HG03108 (cell line): Measurements from ENCODE around the gene CCDC60.

Experiments used
- ATAC-seq: cut with Tn5 transposase; IDR thresholded peaks from one replicate; pipeline ENCODE4 v1.9.1; 2021; ENCODE audit warnings: moderate library complexity; ENCODE audit not compliant: unreplicated experiment

CCDC60 gene

DNA sequence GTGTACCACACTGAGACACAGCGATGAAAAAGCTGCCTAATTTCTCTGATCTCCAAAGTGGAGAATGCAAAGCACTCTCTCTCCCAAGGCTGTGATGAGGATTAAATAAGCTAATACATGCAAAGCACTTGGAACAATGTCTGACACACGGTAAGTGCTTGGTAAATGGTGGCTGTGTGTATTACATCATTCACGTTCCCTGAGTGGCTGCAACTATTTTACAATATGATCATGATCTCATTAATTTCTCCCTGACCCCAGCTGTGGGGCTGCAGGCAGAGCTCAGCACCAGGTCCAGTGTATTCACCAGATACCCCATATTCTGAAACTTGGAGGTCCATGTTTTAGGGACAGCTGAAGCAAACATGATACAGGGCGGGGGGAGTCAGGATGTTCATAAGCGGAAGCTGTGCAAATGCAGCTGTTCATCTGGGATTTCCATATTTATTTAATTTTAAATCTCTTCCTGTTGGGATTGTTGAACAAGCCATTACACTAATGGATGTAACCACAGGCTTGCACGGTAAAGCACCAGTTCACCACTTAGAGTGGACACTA lies 106.4 kb downstream of the CCDC60 start:
- ATAC-seq = no peak

GRCh38 chr12:119444462-119445044 lies 110.0 kb downstream of the CCDC60 start:
- ATAC-seq = no peak

GRCh38 chr12:119446459-119446858 lies 111.9 kb downstream of the CCDC60 start:
- no peak for ATAC-seq

- ATAC-seq = no peak
Measured at GRCh38 chr12:119447126-119447525, 112.6 kb downstream of the CCDC60 start.

- no peak for ATAC-seq
Measured at GRCh38 chr12:119447618-119448017, 113.1 kb downstream of the CCDC60 start.

DNA sequence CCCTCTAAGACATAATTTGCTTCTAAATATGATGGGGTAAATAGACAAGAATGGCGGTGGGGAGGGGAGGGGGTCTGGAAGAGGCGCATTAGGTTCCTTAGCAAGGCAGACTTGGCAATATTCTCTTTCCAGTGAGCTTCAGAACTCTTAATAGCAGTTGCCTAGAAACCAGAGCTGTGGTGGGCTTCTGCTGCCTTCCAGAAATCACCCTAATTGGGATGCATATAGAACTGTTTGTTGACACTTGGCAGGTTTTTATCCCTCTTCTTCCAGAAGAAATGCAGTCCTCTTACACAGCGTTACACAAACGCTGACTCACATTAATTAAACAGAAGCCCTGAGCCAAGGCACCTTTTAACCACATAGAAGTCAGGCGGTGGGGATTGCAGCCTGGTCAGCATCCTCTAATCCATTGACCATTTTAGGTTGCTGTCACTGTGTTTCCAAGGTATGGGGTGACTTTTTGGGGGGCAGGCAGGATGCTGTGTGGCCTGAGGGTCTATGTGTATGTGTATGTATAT lies 114.1 kb downstream of the CCDC60 start:
- no peak for ATAC-seq

DNA sequence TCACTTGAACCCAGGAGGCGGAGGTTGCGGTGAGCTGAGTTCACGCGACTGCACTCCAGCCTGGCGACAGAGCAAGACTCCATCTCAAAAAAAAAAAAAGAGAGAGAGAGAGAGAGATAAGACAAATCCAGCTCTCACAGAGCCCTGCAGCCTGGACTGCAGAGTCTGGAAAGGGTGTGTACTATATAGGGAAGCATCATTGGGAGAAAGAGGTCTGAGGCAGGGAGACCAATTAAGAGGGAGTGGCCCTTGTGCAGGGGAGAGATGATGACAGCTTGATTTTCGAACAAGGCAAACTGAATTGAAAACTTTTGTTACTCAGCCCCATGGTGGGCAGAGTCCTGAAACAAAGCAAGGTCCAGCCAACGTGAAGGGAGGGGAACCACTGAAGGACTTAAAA lies 116.2 kb downstream of the CCDC60 start:
- no peak for ATAC-seq

GRCh38 chr12:119456824-119457223 lies 122.3 kb downstream of the CCDC60 start:
- no peak for ATAC-seq

- ATAC-seq = no peak
Measured at GRCh38 chr12:119457271-119457670, 122.7 kb downstream of the CCDC60 start.

GRCh38 chr12:119459481-119459880 lies 125.0 kb downstream of the CCDC60 start:
- no peak for ATAC-seq

DNA sequence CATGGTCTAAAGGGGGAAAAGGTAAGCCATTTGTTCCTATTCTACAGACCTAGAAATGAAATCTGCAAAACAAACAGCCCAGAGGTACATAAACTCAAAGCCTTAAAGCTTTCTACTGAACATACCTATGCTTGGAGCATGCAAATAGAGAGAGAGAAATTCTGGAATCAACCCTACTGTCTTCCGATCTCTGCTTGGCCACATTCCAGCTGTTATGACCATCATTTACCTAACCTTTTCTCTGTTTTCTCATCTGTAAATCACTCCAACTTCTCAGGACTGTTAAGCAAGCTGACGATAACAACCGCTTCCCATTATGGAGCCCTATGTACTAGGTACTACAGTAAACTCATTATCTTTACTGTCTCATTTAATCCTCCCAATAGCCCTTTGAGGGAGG lies 126.3 kb downstream of the CCDC60 start:
- ATAC-seq = no peak

GRCh38 chr12:119461636-119462214 lies 127.2 kb downstream of the CCDC60 start:
- ATAC-seq = no peak

- no peak for ATAC-seq
Measured at GRCh38 chr12:119463211-119463926, 128.8 kb downstream of the CCDC60 start.

DNA sequence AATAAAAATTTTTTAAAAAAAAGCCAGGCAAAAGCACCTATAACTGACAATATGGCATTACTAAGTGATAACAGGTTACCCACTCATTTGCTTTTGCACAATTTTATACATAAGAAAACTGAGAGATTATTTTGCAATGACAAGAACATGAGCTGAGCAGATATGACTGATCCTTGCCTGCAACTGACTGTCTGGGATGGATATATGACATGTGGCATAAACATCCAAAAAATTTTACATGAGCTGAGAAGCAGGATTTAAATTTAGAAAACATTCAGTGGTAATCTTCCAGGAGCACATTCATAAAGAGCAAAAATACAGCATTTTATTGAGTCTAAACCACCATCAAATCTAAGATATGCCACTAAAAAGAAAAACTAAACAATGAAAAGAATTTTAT lies 133.8 kb downstream of the CCDC60 start:
- ATAC-seq = no peak

DNA sequence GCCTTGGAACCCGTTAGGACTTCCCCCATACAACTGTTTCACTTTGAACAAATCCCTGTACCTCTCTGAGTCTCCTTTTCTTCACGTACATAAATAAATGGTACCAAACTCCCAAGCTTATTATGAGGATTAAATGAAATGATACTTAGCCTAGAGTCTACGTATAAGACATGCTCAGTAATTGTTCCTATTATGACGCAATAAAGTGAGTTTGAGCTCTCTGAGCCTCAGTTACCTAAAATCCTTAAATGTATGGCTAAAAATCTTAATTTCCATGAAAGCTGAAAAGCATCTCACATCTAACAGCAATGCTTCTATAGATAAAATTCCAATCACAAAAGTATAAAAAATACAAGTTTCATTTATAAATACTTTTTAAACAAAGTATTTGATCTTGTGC lies 141.1 kb downstream of the CCDC60 start:
- ATAC-seq = no peak

DNA sequence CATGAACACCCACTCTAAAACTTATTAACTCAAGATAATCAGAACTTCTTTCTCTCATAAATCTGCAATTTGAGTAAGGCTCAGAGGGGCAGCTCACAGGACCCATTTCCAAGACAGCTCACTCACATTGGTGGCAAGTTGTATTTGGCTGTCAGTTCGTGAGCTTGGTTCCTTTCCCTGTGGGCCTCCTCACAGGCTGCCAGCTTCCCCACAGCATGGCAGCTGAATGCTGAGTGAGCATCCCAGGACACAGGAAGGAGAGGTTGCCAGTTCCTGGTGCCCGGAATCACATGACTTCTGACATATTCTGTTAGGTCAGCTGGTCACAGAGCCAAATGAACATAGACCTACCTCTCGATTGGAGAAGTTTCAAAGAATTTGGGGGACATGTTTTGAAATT lies 142.4 kb downstream of the CCDC60 start:
- ATAC-seq = no peak

- ATAC-seq = no peak
Measured at GRCh38 chr12:119479121-119479561, 144.6 kb downstream of the CCDC60 start.

GRCh38 chr12:119480551-119480950 lies 146.0 kb downstream of the CCDC60 start:
- no peak for ATAC-seq

- ATAC-seq = no peak
Measured at GRCh38 chr12:119486599-119487154, 152.1 kb downstream of the CCDC60 start.

GRCh38 chr12:119491814-119492213 lies 157.3 kb downstream of the CCDC60 start:
- ATAC-seq = no peak

- no peak for ATAC-seq
Measured at GRCh38 chr12:119500209-119500608, 165.7 kb downstream of the CCDC60 start.

DNA sequence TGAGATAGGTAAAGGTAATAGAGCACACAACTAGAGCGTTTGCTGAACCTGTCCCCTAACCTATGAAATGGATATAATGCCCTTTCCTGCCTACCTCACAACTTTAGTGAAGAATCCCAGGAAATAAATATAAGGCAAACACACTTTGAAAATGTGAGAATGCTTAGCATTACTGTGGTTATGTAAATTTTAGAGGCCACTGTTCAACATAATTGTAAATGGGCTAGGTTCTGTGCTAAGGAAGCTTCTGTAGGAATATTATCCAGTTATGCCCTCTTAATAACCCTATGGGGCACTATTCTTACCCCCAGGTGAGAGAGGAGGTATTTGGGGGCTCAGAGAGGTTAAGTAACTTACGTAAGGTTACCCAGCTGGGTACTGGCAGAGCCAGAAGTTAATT lies 166.5 kb downstream of the CCDC60 start:
- no peak for ATAC-seq
